ENCODE measurements around the gene RCN2.

DNA sequence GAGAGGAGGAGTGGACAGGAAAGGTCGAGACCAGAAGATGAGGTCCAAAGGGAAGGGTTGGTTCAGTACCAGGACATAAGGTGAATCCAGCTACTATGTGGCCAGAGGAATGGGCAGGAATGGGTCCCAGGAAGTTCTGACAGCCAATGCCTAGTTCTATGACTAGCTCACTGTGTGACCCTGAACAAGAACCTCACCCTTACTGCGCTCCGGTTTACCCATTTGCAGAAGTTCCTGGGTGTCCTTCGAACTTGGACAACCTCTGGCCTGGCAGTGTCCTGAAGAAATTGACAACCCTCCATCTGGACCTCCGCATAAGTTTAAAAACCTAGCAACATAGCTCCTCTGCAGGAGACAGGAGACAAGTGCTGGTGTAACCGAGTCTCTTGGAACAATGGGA, 51.2 kb downstream of the RCN2 start:
- TF ChIP-seq, protein P1, sequence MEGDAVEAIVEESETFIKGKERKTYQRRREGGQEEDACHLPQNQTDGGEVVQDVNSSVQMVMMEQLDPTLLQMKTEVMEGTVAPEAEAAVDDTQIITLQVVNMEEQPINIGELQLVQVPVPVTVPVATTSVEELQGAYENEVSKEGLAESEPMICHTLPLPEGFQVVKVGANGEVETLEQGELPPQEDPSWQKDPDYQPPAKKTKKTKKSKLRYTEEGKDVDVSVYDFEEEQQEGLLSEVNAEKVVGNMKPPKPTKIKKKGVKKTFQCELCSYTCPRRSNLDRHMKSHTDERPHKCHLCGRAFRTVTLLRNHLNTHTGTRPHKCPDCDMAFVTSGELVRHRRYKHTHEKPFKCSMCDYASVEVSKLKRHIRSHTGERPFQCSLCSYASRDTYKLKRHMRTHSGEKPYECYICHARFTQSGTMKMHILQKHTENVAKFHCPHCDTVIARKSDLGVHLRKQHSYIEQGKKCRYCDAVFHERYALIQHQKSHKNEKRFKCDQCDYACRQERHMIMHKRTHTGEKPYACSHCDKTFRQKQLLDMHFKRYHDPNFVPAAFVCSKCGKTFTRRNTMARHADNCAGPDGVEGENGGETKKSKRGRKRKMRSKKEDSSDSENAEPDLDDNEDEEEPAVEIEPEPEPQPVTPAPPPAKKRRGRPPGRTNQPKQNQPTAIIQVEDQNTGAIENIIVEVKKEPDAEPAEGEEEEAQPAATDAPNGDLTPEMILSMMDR (conservative IDR thresholded peaks at IDR 0.05) = no peak
- no peak for TF ChIP-seq EZH2 (IDR thresholded peaks at IDR 0.05; ENCODE audit: low read depth)
